HepG2 (cell line): ENCODE data around the gene DNAJB2. TPM values are rescaled to one million over a fixed set of nuclear protein-coding genes. Genes with fewer than 3 reads are reported as not detected.
A peak's percentile ranks its signal among the peaks of the same experiment; 100 is the strongest.

ENCODE experiments used
- BHLHE40 ChIP-seq: IDR thresholded peaks from 2 replicates; pipeline ENCODE4 v1.6.1; 2011; ENCODE audit warnings: low read length, improper control_type of control experiment
- PHF21A ChIP-seq: sonication (generic); formaldehyde crosslinking; IDR thresholded peaks from 2 replicates; pipeline ENCODE4 v1.5.0; 2020; ENCODE audit warnings: mild to moderate bottlenecking, missing genetic modification reagents
- PRDM4 ChIP-seq: sonication (generic); formaldehyde crosslinking; IDR thresholded peaks from 2 replicates; pipeline ENCODE4 v1.9.0; 2021; ENCODE audit warnings: missing genetic modification reagents, borderline replicate concordance
- RAD51 ChIP-seq: fragments of 450-650 bp; IDR thresholded peaks from 2 replicates; pipeline ENCODE4 v1.6.1; 2016; ENCODE audit warnings: borderline replicate concordance
- SP1 ChIP-seq, 2 experiments: fragments of 450-650 bp in 1 of 2; sonication (generic) in 1 of 2; formaldehyde crosslinking in 1 of 2; IDR thresholded peaks; 2 replicates each; pipeline versions ENCODE4 v1.4.0 to v1.6.1; 2016 to 2020; ENCODE audit warnings: missing genetic modification reagents in 1 of 2
- STAT5B ChIP-seq: sonication (generic); formaldehyde crosslinking; IDR thresholded peaks from 2 replicates; pipeline ENCODE4 v1.4.0; 2020; ENCODE audit warnings: missing genetic modification reagents
- U2AF2 ChIP-seq: fragments of 200-400 bp; formaldehyde crosslinking; IDR thresholded peaks from 2 replicates; pipeline ENCODE4 v1.6.1; 2017; ENCODE audit warnings: low read depth, mild to moderate bottlenecking, low read length
- ZFX ChIP-seq: sonication (generic); formaldehyde crosslinking; IDR thresholded peaks from 2 replicates; pipeline ENCODE4 v1.4.0; 2020; ENCODE audit warnings: mild to moderate bottlenecking, low read depth, missing genetic modification reagents, moderate library complexity
- ZNF232 ChIP-seq: sonication (generic); formaldehyde crosslinking; IDR thresholded peaks from 2 replicates; pipeline ENCODE4 v1.4.0; 2020; ENCODE audit warnings: missing genetic modification reagents, borderline replicate concordance
- ZNF275 ChIP-seq: sonication (generic); formaldehyde crosslinking; IDR thresholded peaks from 2 replicates; pipeline ENCODE4 v1.8.0; 2022; ENCODE audit warnings: missing genetic modification reagents, mild to moderate bottlenecking, inconsistent platforms, borderline replicate concordance
- ZNF296 ChIP-seq: sonication (generic); formaldehyde crosslinking; conservative IDR thresholded peaks from 2 replicates; pipeline ENCODE4 v1.5.0; 2020; ENCODE audit warnings: mild to moderate bottlenecking, missing genetic modification reagents
- ZNF317 ChIP-seq: sonication (generic); formaldehyde crosslinking; IDR thresholded peaks from 2 replicates; pipeline ENCODE4 v1.5.0; 2020; ENCODE audit warnings: mild to moderate bottlenecking, missing genetic modification reagents
- ZNF33B ChIP-seq: sonication (generic); formaldehyde crosslinking; IDR thresholded peaks from 2 replicates; pipeline ENCODE4 v1.5.1; 2020; ENCODE audit warnings: mild to moderate bottlenecking, missing genetic modification reagents
- ZNF343 ChIP-seq: sonication (generic); formaldehyde crosslinking; IDR thresholded peaks from 2 replicates; pipeline ENCODE4 v1.4.0; 2020; ENCODE audit warnings: mild to moderate bottlenecking, missing genetic modification reagents
- ZNF512B ChIP-seq: sonication (generic); formaldehyde crosslinking; IDR thresholded peaks from 2 replicates; pipeline ENCODE4 v1.5.1; 2020; ENCODE audit warnings: missing genetic modification reagents, mild to moderate bottlenecking, borderline replicate concordance
- polyA plus RNA-seq, 8 experiments: library from polyadenylated mRNA; depleted of rRNA in 3 of 8; stranded (reverse) in 7 of 8; unstranded in 1 of 8; fragments of >200 nt; fragmentation: Illumina TruSeq in 4 of 8; extraction: Trizol in 4 of 8; gene quantifications; 2 replicates each; pipeline versions ENCODE4 v1.2.1 to v1.2.3, GENCODE V29; 2011 to 2016; ENCODE audit warnings: low read depth in 4 of 8, missing spikeins in 1 of 8, mixed read lengths in 1 of 8; ENCODE audit not compliant: insufficient read depth in 1 of 8
- total RNA-seq, 5 experiments: library from RNA; depleted of rRNA; stranded (reverse); fragments of >200 nt; fragmentation: Illumina TruSeq; extraction: Trizol; gene quantifications; 2 replicates each; pipeline ENCODE4 v1.2.3, GENCODE V29; 2016; ENCODE audit warnings: low read depth in 1 of 5
- TF ChIP-seq, protein P1 (sequence below): IDR thresholded peaks from 2 replicates; pipeline ENCODE4 v1.6.1; 2016; ENCODE audit warnings: mild to moderate bottlenecking
- TF ChIP-seq, protein P2 (sequence below): sonication (generic); formaldehyde crosslinking; IDR thresholded peaks from 2 replicates; pipeline ENCODE4 v1.4.0; 2020; ENCODE audit warnings: missing genetic modification reagents

The DNAJB2 gene
- total and polyA plus RNA-seq, 2 of the 13 experiments (the other 11 are each of a cell fraction or from before 2014, with no cell fraction given) = 21.3 to 31.1 TPM

GRCh38 chr2:219294356-219295351, 15.5 kb downstream of the DNAJB2 start (continued):
- TF ChIP-seq ZNF33B (CRISPR knock-in tag) = no peak
- TF ChIP-seq, protein P1, sequence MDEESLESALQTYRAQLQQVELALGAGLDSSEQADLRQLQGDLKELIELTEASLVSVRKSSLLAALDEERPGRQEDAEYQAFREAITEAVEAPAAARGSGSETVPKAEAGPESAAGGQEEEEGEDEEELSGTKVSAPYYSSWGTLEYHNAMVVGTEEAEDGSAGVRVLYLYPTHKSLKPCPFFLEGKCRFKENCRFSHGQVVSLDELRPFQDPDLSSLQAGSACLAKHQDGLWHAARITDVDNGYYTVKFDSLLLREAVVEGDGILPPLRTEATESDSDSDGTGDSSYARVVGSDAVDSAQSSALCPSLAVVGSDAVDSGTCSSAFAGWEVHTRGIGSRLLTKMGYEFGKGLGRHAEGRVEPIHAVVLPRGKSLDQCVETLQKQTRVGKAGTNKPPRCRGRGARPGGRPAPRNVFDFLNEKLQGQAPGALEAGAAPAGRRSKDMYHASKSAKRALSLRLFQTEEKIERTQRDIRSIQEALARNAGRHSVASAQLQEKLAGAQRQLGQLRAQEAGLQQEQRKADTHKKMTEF = peak; percentile 96
- TF ChIP-seq PRDM4 = peak; percentile 75; the same call in 1 of the 2 replicates
- TF ChIP-seq ZFX (CRISPR knock-in tag) = peak; percentile 95
- no peak for TF ChIP-seq SP1 (IDR thresholded peaks at IDR 0.05)
- peak; percentile 95 for TF ChIP-seq SP1 (CRISPR knock-in tag; IDR thresholded peaks at IDR 0.05)
- TF ChIP-seq, protein P2, sequence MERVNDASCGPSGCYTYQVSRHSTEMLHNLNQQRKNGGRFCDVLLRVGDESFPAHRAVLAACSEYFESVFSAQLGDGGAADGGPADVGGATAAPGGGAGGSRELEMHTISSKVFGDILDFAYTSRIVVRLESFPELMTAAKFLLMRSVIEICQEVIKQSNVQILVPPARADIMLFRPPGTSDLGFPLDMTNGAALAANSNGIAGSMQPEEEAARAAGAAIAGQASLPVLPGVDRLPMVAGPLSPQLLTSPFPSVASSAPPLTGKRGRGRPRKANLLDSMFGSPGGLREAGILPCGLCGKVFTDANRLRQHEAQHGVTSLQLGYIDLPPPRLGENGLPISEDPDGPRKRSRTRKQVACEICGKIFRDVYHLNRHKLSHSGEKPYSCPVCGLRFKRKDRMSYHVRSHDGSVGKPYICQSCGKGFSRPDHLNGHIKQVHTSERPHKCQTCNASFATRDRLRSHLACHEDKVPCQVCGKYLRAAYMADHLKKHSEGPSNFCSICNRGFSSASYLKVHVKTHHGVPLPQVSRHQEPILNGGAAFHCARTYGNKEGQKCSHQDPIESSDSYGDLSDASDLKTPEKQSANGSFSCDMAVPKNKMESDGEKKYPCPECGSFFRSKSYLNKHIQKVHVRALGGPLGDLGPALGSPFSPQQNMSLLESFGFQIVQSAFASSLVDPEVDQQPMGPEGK (CRISPR knock-in tag) = peak; percentile 83
- 0 out of 2 replicates have a peak, but pooled peaks have one; percentile 88 for TF ChIP-seq ZNF343 (CRISPR knock-in tag)
- TF ChIP-seq RAD51 = no peak
- TF ChIP-seq PHF21A (CRISPR knock-in tag) = peak; percentile 70; the same call in 1 of the 2 replicates
- TF ChIP-seq ZNF512B = 0 out of 2 replicates have a peak, but pooled peaks have one; percentile 50
- TF ChIP-seq U2AF2 = 0 out of 2 replicates have a peak, but pooled peaks have one; percentile 11
- TF ChIP-seq ZNF317 (CRISPR knock-in tag) = 0 out of 2 replicates have a peak, but pooled peaks have one; percentile 43
- peak; percentile 86; the same call in 1 of the 2 replicates for TF ChIP-seq ZNF275 (CRISPR knock-in tag)
- TF ChIP-seq ZNF232 = peak; percentile 91; the same call in 1 of the 2 replicates
- no peak for TF ChIP-seq STAT5B (CRISPR knock-in tag)
- TF ChIP-seq BHLHE40 = peak; percentile 83
- TF ChIP-seq ZNF296 (CRISPR knock-in tag) = no peak
